Cortex of kidney (tissue), 1 donor: Measurements from ENCODE around the gene KIAA2012.

Experiments used
- DNase-seq: peaks from one replicate; lab custom pipeline; 2025; lab: John Stamatoyannopoulos, UW

The KIAA2012 gene

GRCh38 chr2:202088777-202089176 is 15.7 kb downstream of the KIAA2012 start:
- DNase-seq, result no peak

GRCh38 chr2:202090530-202090929 is 17.5 kb downstream of the KIAA2012 start:
- no peak for DNase-seq

GRCh38 chr2:202091476-202091875 is 18.4 kb downstream of the KIAA2012 start:
- no peak for DNase-seq

GRCh38 chr2:202094426-202094986 is 21.5 kb downstream of the KIAA2012 start:
- DNase-seq, result no peak

- no peak for DNase-seq
These were observed 22.2 kb downstream of the KIAA2012 start for GRCh38 chr2:202095235-202095634.

- no peak for DNase-seq
These were observed 23.7 kb downstream of the KIAA2012 start for GRCh38 chr2:202096736-202097135.

- DNase-seq, result no peak
These were observed 25.2 kb downstream of the KIAA2012 start for GRCh38 chr2:202098291-202098690.

GRCh38 chr2:202099515-202099914 is 26.5 kb downstream of the KIAA2012 start:
- DNase-seq, result no peak

GRCh38 chr2:202100176-202100575 is 27.1 kb downstream of the KIAA2012 start:
- no peak for DNase-seq

GRCh38 chr2:202101026-202101579 is 28.0 kb downstream of the KIAA2012 start:
- no peak for DNase-seq

GRCh38 chr2:202102425-202103000 is 29.5 kb downstream of the KIAA2012 start:
- no peak for DNase-seq

GRCh38 chr2:202104286-202104870 is 31.3 kb downstream of the KIAA2012 start:
- DNase-seq, result no peak

- DNase-seq, result no peak
These were observed 32.0 kb downstream of the KIAA2012 start for GRCh38 chr2:202105025-202105424.

- DNase-seq, result no peak
These were observed 35.3 kb downstream of the KIAA2012 start for GRCh38 chr2:202108345-202108744.

GRCh38 chr2:202109139-202109736 is 36.2 kb downstream of the KIAA2012 start:
- DNase-seq, result no peak

GRCh38 chr2:202109737-202110184 is 36.7 kb downstream of the KIAA2012 start:
- DNase-seq, result no peak

GRCh38 chr2:202110491-202110890 is 37.4 kb downstream of the KIAA2012 start:
- DNase-seq, result no peak

- no peak for DNase-seq
These were observed 39.0 kb downstream of the KIAA2012 start for GRCh38 chr2:202112041-202112440.

- DNase-seq, result no peak
These were observed 40.6 kb downstream of the KIAA2012 start for GRCh38 chr2:202113571-202114142.

GRCh38 chr2:202114291-202114690 is 41.2 kb downstream of the KIAA2012 start:
- no peak for DNase-seq

GRCh38 chr2:202114795-202115194 is 41.7 kb downstream of the KIAA2012 start:
- no peak for DNase-seq

- no peak for DNase-seq
These were observed 42.5 kb downstream of the KIAA2012 start for GRCh38 chr2:202115479-202115971.
